Measurements from ENCODE around the gene GTPBP3. TPM values are rescaled to one million over a fixed set of nuclear protein-coding genes. Genes with fewer than 3 reads are reported as not detected.

GTPBP3 gene
- total and polyA plus RNA-seq, 2 of the 8 experiments (the other 6 are each of a cell fraction or from before 2014, with no cell fraction given), result 30.4 to 56.0 TPM

DNA sequence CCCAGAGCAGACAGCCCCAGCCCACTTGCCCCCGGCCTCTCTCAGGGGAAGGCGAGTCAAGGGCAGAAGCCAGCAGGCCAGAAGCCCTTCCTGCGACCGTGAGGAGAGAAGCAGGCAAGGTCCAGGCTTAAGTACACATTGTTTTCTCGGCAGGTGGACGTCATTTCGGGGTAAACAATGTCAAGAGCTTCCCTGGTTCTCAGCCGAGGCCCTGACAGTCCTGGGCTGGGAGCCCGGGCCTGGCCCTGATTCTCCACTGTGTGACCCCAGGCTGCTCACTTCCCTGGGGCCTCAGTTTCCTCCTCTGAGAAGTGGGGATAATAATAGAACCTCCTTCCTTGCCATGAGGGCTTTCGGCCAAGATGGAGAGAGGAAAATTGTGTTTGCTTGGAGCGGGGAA, 20.4 kb downstream of the GTPBP3 start:
- Histone ChIP-seq H3K14ac (ENCODE audit: insufficient read length) (no peak overlapping the region), H3K9ac (replicated peaks in 1 of 4; ENCODE audit: extremely low read depth in 1 of 4, low read depth in 3 of 4, low read length in 3 of 4) (no peak overlapping the region), H2AFZ (ENCODE audit: low read length) (no peak overlapping the region), H2BK20ac (ENCODE audit: low read length) (no peak overlapping the region), H4K91ac (replicated peaks; ENCODE audit: insufficient read length, low read length) (no peak overlapping the region), H3K36me3 (ENCODE audit: control insufficient read depth in 2 of 4, insufficient read depth in 4 of 4, low read length in 3 of 4) (no peaks in the 10 kb centered on the region), H3K4me1 (replicated peaks in 1 of 4; ENCODE audit: control insufficient read depth in 3 of 4, insufficient read depth in 4 of 4, low read length in 3 of 4) (no peaks in the 10 kb centered on the region), H2BK12ac (ENCODE audit: low read depth, low read length) (no peak overlapping the region), H3K23me2 (ENCODE audit: low read depth, low read length) (peaks cover 1% of the 10 kb centered on the region; the same call in 1 of the 2 replicates), H3K27me3 (replicated peaks in 1 of 4; ENCODE audit: control insufficient read depth in 3 of 4, extremely low read depth in 1 of 4, insufficient read depth in 3 of 4, low read length in 3 of 4) (no peaks in the 10 kb centered on the region), H4K20me1 (replicated peaks in 1 of 2; ENCODE audit: control insufficient read depth in 1 of 2, insufficient read depth in 2 of 2, low read length in 2 of 2) (no peaks in the 10 kb centered on the region), H3K27ac (ENCODE audit: low read depth, low read length) (no peak overlapping the region), H3K79me2 (ENCODE audit: control insufficient read depth in 1 of 2, insufficient read depth in 2 of 2, low read length in 2 of 2) (no peaks in the 10 kb centered on the region), H4K5ac (ENCODE audit: insufficient read length, low read depth, low read length) (no peak overlapping the region), H3K4me2 (ENCODE audit: insufficient read depth in 1 of 2, low read depth in 2 of 2, low read length in 2 of 2) (no peak overlapping the region), H3K9me3 (ENCODE audit: insufficient read depth in 2 of 2, low read depth in 1 of 2, low read length in 1 of 2) (no peaks in the 10 kb centered on the region), H3K4ac (replicated peaks; ENCODE audit: insufficient read length, low read depth, low read length) (no peak overlapping the region), H3K79me1 (ENCODE audit: low read depth, low read length) (no peaks in the 10 kb centered on the region), H2BK15ac (ENCODE audit: low read length) (no peak overlapping the region), H3K56ac (replicated peaks; ENCODE audit: insufficient read length, low read depth, low read length) (no peak overlapping the region), H3K18ac (ENCODE audit: extremely low read depth, low read length) (no peak overlapping the region), H2AK5ac (ENCODE audit: low read depth, low read length) (no peak overlapping the region), H4K8ac (ENCODE audit: extremely low read depth, insufficient read depth, low read length) (no peak overlapping the region), H2BK5ac (ENCODE audit: low read depth, low read length) (no peak overlapping the region), H3K23ac (ENCODE audit: insufficient read length) (no peak overlapping the region), H3K4me3 (ENCODE audit: extremely low read depth in 1 of 4, insufficient read depth in 2 of 4, low read depth in 3 of 4, low read length in 4 of 4) (no peak overlapping the region), H2BK120ac (replicated peaks; ENCODE audit: low read depth, low read length) (no peak overlapping the region)
- no peak for TF ChIP-seq SAP30 (IDR thresholded peaks at IDR 0.05; ENCODE audit: insufficient read depth, insufficient replicate concordance, low read length)
- no peak for TF ChIP-seq SIRT6 (IDR thresholded peaks at IDR 0.05; ENCODE audit: low read length)
- no peak for TF ChIP-seq HDAC6 (IDR thresholded peaks at IDR 0.05; ENCODE audit: low read depth, low read length)
- TF ChIP-seq PHF8 (conservative IDR thresholded peaks at IDR 0.05; ENCODE audit: low read depth, low read length), result no peak
- TF ChIP-seq, protein P1, sequence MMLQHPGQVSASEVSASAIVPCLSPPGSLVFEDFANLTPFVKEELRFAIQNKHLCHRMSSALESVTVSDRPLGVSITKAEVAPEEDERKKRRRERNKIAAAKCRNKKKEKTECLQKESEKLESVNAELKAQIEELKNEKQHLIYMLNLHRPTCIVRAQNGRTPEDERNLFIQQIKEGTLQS (IDR thresholded peaks at IDR 0.05; ENCODE audit: insufficient read depth, low read depth, low read length), result no peak
- no peak for TF ChIP-seq JUND (IDR thresholded peaks at IDR 0.05; ENCODE audit: low read length)
- WGBS, 2 experiments (ENCODE audit: extremely low coverage in 1 of 2, insufficient coverage in 1 of 2, insufficient read length in 1 of 2, insufficient replicate concordance in 2 of 2, low coverage in 1 of 2, low lambda C conversion rate in 2 of 2, missing lambda C conversion rate in 1 of 2), result 89% methylated on average over 11 of the region's 11 CpGs; no CpG with 5 or more reads in 1 of the 2 experiments
- CTCF ChIA-PET (ENCODE audit: partially characterized antibody), result interaction anchor here (0.7 to 5.9 kb wide), 7 partner anchors 8 to 34 kb away, joined by 3 to 30 read pairs (median 3); no protein-coding TSS in a partner anchor
- FAIRE-seq (no peak), DNase-seq (ENCODE audit: low read depth in 1 of 2, low spot score in 2 of 2) (no peak)
- POLR2A ChIA-PET (ENCODE audit: partially characterized antibody), result interaction anchor here (1.0 to 1.5 kb wide), 3 partner anchors 12 to 62 kb away, joined by 3 read pairs; partner anchors contain the start of gene MVB12A
